Heart left ventricle (tissue), 16 donors: Measurements from ENCODE around the gene MTM1. TPM values are rescaled to one million over a fixed set of nuclear protein-coding genes. Genes with fewer than 3 reads are reported as not detected.

Experiments
- ATAC-seq, 4 donors: fragments of 200-7000 bp; cut with Tn5 transposase; one replicate each; pipeline ENCODE4 v1.9.1; 2020 to 2022; ENCODE audit warnings: moderate library complexity in 4 of 4, mild to moderate bottlenecking in 3 of 4, moderate number of reproducible peaks in 1 of 4
- DNase-seq, 5 donors: peaks; one replicate each; pipeline ENCODE4 v3.0.0-alpha.2; 2020
- H3K27ac ChIP-seq, 12 donors: fragments of 200-600 bp; sonication (generic) in 4 of 12; one replicate each; pipeline versions ENCODE4 v1.5.0 to v1.8.0; 2016 to 2022; ENCODE audit warnings: mild to moderate bottlenecking in 2 of 12
- H3K27me3 ChIP-seq, 9 donors: fragments of 200-600 bp; sonication (generic) in 2 of 9; one replicate each; pipeline versions ENCODE4 v1.5.1 to v1.8.0; 2016 to 2022; ENCODE audit warnings: mild to moderate bottlenecking in 3 of 9
- H3K36me3 ChIP-seq, 9 donors: fragments of 200-600 bp; sonication (generic) in 2 of 9; one replicate each; pipeline versions ENCODE4 v1.5.0 to v1.8.0; 2018 to 2022; ENCODE audit warnings: mild to moderate bottlenecking in 2 of 9
- H3K4me1 ChIP-seq, 12 donors: fragments of 200-600 bp; sonication (generic) in 4 of 12; one replicate each; pipeline versions ENCODE4 v1.5.0 to v1.8.0; 2016 to 2022; ENCODE audit warnings: mild to moderate bottlenecking in 3 of 12
- H3K4me3 ChIP-seq, 12 donors: fragments of 200-600 bp; sonication (generic) in 4 of 12; one replicate each; pipeline versions ENCODE4 v1.5.0 to v1.8.0; 2017 to 2022; ENCODE audit warnings: mild to moderate bottlenecking in 9 of 12, moderate library complexity in 4 of 12
- H3K9me3 ChIP-seq, 12 donors: fragments of 200-600 bp; sonication (generic) in 4 of 12; one replicate each; pipeline versions ENCODE4 v1.5.0 to v1.8.0; 2016 to 2022; ENCODE audit warnings: mild to moderate bottlenecking in 1 of 12
- CTCF ChIP-seq, 12 donors: fragments of 200-600 bp; sonication (generic) in 4 of 12; IDR thresholded peaks; one replicate each; pipeline versions ENCODE4 v1.5.0 to v1.8.0; 2018 to 2022; ENCODE audit warnings: antibody characterized with exemption in 12 of 12, mild to moderate bottlenecking in 5 of 12
- POLR2A ChIP-seq, 2 donors: fragments of 450-650 bp; IDR thresholded peaks; one replicate each; pipeline ENCODE4 v1.6.1; 2017; ENCODE audit warnings: antibody characterized with exemption in 2 of 2, mild to moderate bottlenecking in 2 of 2, moderate library complexity in 2 of 2
- WGBS, 4 donors: extraction: QIAGEN DNeasy Blood & Tissue Kit in 2 of 4; methylation state at CpG; one replicate each; pipeline versions ENCODE4 v1.1.5 to v1.1.7; 2013 to 2018; 5-methylcytosine and 5-hydroxymethylcytosine counted together
- intact Hi-C, 10 donors: fragments of 100-400 bp; cut with DNase I; formaldehyde crosslinking; loops; one replicate each; pipeline versions ENCODE4 v1.11.1 to v1.14.2; 2022
- polyA plus RNA-seq, 2 donors: library from polyadenylated mRNA; stranded (reverse); fragments of 200-250 nt; gene quantifications; one replicate each; pipeline ENCODE4 v1.2.3, GENCODE V29; 2013
- total RNA-seq, 9 donors: library from RNA; depleted of rRNA in 2 of 9; stranded (reverse); fragments of >200 nt in 2 of 9; fragmentation: NEBNext Ultra II Directional in 3 of 9; extraction: Animal tissue kit (Norgen Biotek cat#: 25700) in 3 of 9; gene quantifications; one replicate each; pipeline versions ENCODE4 v1.1.0 to v1.2.4, GENCODE V29; 2016 to 2023
- donor health status: ischemic (EF 13 %, LVEDD 7.1; RV severe dilation, severe dysfunction).
- donor health status: healthy with polysubstance abuse.
- donor health status: DM: no; HTN: yes; CAD: no.
- donor health status: DM: no; HTN: no; CAD: no.
- donor health status: ischemic (EF 25% LVEDD 6.9; RV normal size, moderate dysfunction).
- donor health status: ischemic (EF 25% LVEDD 5.7; RV mildly dilated, moderate dysfunction).
- donor health status: healthy.
- donor health status: DM: yes; HTN: yes; CAD: no.
- donor health status: ischemic (EF 35%, LVEDD 5.7; RV mildly dilated, moderate dysfunction).
- donor health status: nonischemic (EF 11% LVEDD 7.7; RV severe dilation, severe dysfunction).
- donor health status: DM: yes; HTN: yes; CAD: no.
- donor health status: PGD.
- donor health status: ischemic (EF 29% LVEDD 5.4; RV normal size, mild dysfunction).
- donor health status: nonischemic (EF 23%, LVEDD 6.1; RV moderate dilation, normal function).

Gene MTM1
- total and polyA plus RNA-seq, 11 donors = 2.2 to 18.9 (median 10.1) TPM

- DNase-seq (no peak), ATAC-seq (no peak)
- peaks cover 0 to 10% (median 0%) of the 10 kb centered on the region in 9 donors for H3K36me3 ChIP-seq
- no peaks in the 10 kb centered on the region for H3K9me3 ChIP-seq
- H3K27me3 ChIP-seq = no peaks in the 10 kb centered on the region
- no peak overlapping the region for H3K27ac ChIP-seq
- H3K4me1 ChIP-seq = peaks cover 0 to 22% (median 0%) of the 10 kb centered on the region in 12 donors
- H3K4me3 ChIP-seq = no peak overlapping the region
- TF ChIP-seq POLR2A (IDR thresholded peaks at IDR 0.05) = no peak
- no peak for TF ChIP-seq CTCF (IDR thresholded peaks at IDR 0.05)
- intact Hi-C loops = loop anchor here in 1 of 10 donors (10.0 kb wide), 1 partner anchor 745 kb away; no protein-coding TSS in a partner anchor
Observed at GRCh38 chrX:150700107-150700506, 131.7 kb downstream of the MTM1 start.

- Histone ChIP-seq H3K9me3 (no peaks in the 10 kb centered on the region), H3K4me1 (peaks cover 0 to 11% (median 0%) of the 10 kb centered on the region in 12 donors), H3K27ac (no peak overlapping the region), H3K36me3 (peaks cover 0 to 16% (median 0%) of the 10 kb centered on the region in 9 donors), H3K27me3 (no peaks in the 10 kb centered on the region), H3K4me3 (no peak overlapping the region)
- 67 to 100% (median 86%) methylated on average over 1 of the region's 1 CpG for WGBS, 4 donors
- ATAC-seq = no peak
- DNase-seq = no peak
- intact Hi-C loops = loop anchor here in 1 of 10 donors (10.0 kb wide), 1 partner anchor 747 kb away; no protein-coding TSS in a partner anchor
- TF ChIP-seq CTCF (IDR thresholded peaks at IDR 0.05) (no peak), POLR2A (IDR thresholded peaks at IDR 0.05) (no peak)
Observed at GRCh38 chrX:150701377-150701776, 133.0 kb downstream of the MTM1 start.

GRCh38 chrX:150702966-150703694 is 134.7 kb downstream of the MTM1 start:
- 75 to 100% (median 90%) methylated on average over 1 of the region's 1 CpG for WGBS, 4 donors
- H3K4me3 ChIP-seq = no peak overlapping the region
- no peak for ATAC-seq
- DNase-seq = no peak
- peak overlapping the region in 1 of 12 donors; percentile 12 for H3K27ac ChIP-seq
- H3K36me3 ChIP-seq = peaks cover 0 to 22% (median 0%) of the 10 kb centered on the region in 9 donors
- H3K4me1 ChIP-seq = peaks cover 0 to 6% (median 0%) of the 10 kb centered on the region in 12 donors
- no peaks in the 10 kb centered on the region for H3K27me3 ChIP-seq
- no peaks in the 10 kb centered on the region for H3K9me3 ChIP-seq
- intact Hi-C loops = loop anchor here in 1 of 10 donors (10.0 kb wide), 1 partner anchor 748 kb away; no protein-coding TSS in a partner anchor
- TF ChIP-seq CTCF (IDR thresholded peaks at IDR 0.05) (no peak), POLR2A (IDR thresholded peaks at IDR 0.05) (no peak)

GRCh38 chrX:150703695-150703974 is 135.2 kb downstream of the MTM1 start:
- Histone ChIP-seq H3K36me3 (peaks cover 0 to 22% (median 0%) of the 10 kb centered on the region in 9 donors), H3K9me3 (no peaks in the 10 kb centered on the region), H3K27ac (peak overlapping the region in 1 of 12 donors; percentile 12), H3K4me1 (peaks cover 0 to 6% (median 0%) of the 10 kb centered on the region in 12 donors), H3K27me3 (no peaks in the 10 kb centered on the region), H3K4me3 (no peak overlapping the region)
- ATAC-seq = no peak
- no peak for DNase-seq
- TF ChIP-seq POLR2A (IDR thresholded peaks at IDR 0.05) = no peak
- no peak for TF ChIP-seq CTCF (IDR thresholded peaks at IDR 0.05)
- intact Hi-C loops = loop anchor here in 1 of 10 donors (10.0 kb wide), 1 partner anchor 749 kb away; no protein-coding TSS in a partner anchor
